BLaER1 (cell line): ENCODE data around the gene CNTROB.

Experiments used
- H3K27ac ChIP-seq: shearing (Covaris generic); formaldehyde crosslinking; 2 replicates; pipeline ENCODE4 v1.8.1; 2022
- H3K27me3 ChIP-seq: shearing (Covaris generic); formaldehyde crosslinking; 2 replicates; pipeline ENCODE4 v1.8.1; 2022
- H3K36me3 ChIP-seq: shearing (Covaris generic); formaldehyde crosslinking; 2 replicates; pipeline ENCODE4 v1.8.1; 2022
- H3K4me1 ChIP-seq: shearing (Covaris generic); formaldehyde crosslinking; 2 replicates; pipeline ENCODE4 v1.8.1; 2022
- H3K4me2 ChIP-seq: shearing (Covaris generic); formaldehyde crosslinking; 2 replicates; pipeline ENCODE4 v1.8.1; 2022
- H3K4me3 ChIP-seq: shearing (Covaris generic); formaldehyde crosslinking; 2 replicates; pipeline ENCODE4 v1.8.1; 2022
- H3K9ac ChIP-seq: shearing (Covaris generic); formaldehyde crosslinking; 2 replicates; pipeline ENCODE4 v1.8.1; 2022
- H3K9me3 ChIP-seq: shearing (Covaris generic); formaldehyde crosslinking; 2 replicates; pipeline ENCODE4 v1.8.1; 2022
- H4K20me1 ChIP-seq: shearing (Covaris generic); formaldehyde crosslinking; 2 replicates; pipeline ENCODE4 v1.8.1; 2022
- Cebpa-rat ChIP-seq: shearing (Covaris generic); IDR thresholded peaks from 2 replicates; pipeline ENCODE4 v1.8.1; 2022

Gene CNTROB

DNA sequence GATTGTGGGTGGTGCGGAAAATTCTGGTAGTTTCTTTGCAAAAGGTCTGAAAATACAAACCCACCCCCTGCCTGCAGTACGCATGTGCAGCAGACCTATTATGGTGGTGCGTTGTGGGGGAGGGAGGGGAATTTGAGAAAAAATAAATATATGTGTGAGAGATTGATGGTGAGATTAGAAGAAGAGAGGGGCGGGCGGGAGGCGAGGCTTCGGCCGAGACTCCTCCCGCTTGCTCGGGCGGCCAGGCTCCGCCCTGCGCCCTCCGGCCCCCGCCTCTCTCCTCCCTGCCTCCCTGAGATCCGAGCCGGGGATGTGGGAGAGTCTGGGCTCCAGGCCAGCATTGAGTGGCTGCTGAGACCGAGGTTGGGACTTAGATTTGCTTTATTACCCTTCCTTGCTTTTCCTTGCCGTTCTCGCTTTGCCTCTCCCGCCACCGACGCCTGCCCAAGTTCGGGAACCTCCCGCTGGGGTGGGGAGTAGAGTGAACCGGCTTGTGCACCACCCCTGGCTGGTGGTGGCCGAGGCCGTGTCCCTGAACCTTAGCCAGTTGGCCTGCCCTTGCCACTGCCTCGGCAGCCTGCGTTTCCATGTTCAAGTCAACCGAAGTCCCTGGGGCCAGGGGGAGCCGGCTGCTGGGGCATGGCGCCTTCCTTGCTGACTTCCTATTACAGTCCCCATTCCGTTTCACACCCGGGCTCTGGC is 44.4 kb upstream of the CNTROB start:
- H3K27me3 ChIP-seq: no peaks in the 10 kb centered on the region
- no peaks in the 10 kb centered on the region for H3K9me3 ChIP-seq
- H3K4me1 ChIP-seq: peaks cover 42% of the 10 kb centered on the region
- H3K4me2 ChIP-seq: peak overlapping the region; percentile 96
- H3K4me3 ChIP-seq: peak overlapping the region; percentile 92
- peaks cover 44% of the 10 kb centered on the region for H4K20me1 ChIP-seq
- H3K9ac ChIP-seq: peak overlapping the region; percentile 98
- no peak for TF ChIP-seq Cebpa-rat
- H3K36me3 ChIP-seq: peaks cover 36% of the 10 kb centered on the region
- peak overlapping the region; percentile 98 for H3K27ac ChIP-seq

DNA sequence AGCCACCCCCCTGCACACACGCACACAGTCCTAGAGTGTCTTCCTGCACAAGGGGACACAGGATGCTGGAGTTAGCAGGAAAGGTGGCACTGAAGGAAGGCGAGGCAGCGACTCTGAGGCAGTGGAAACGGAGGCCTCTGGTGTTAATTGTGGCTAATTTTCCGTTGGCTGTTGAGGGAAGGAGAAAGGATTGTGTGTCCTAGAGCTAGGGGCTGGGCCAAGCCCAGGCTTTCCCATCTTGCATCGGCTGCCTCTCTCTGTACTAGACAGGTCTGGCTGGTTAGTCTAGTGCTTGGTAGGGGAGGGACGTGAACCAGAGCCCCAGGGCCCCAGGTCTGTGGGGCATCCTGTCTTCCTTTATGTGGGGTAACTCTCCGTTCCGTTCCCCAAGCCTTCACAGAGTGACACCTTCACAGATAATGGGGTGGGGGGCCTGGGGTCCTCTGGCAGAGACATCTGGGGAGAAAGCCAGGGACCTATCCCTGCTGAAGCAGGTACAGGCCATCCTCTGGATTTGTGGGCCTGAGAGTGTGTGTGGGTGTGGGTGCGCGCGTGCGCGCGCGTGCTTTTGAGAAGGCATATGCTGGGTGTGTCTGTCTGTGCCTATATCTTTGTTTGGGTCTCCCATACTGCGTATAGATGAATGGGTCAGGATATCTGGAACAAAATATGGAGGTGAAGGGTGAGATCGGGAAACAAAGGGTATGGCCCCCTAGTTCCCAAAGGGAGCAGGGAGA is 43.7 kb upstream of the CNTROB start, which contains the start of gene CHD3:
Gene CHD3 (plus strand): TSS at position 606 of the 737 bp plus-strand sequence. CDS start 212 bp downstream, outside the sequence.
- Histone ChIP-seq H3K27me3 (no peaks in the 10 kb centered on the region), H3K9ac (peak within 1 kb of the TSS; percentile 85), H3K9me3 (no peaks in the 10 kb centered on the region), H3K4me2 (peak within 1 kb of the TSS; percentile 96), H3K27ac (peak within 1 kb of the TSS; percentile 89), H4K20me1 (peaks cover 44% of the 10 kb centered on the region), H3K4me3 (peak within 1 kb of the TSS; percentile 92), H3K4me1 (peaks cover 35% of the 10 kb centered on the region), H3K36me3 (peaks cover 41% of the 10 kb centered on the region)
- TF ChIP-seq Cebpa-rat: no peak

DNA sequence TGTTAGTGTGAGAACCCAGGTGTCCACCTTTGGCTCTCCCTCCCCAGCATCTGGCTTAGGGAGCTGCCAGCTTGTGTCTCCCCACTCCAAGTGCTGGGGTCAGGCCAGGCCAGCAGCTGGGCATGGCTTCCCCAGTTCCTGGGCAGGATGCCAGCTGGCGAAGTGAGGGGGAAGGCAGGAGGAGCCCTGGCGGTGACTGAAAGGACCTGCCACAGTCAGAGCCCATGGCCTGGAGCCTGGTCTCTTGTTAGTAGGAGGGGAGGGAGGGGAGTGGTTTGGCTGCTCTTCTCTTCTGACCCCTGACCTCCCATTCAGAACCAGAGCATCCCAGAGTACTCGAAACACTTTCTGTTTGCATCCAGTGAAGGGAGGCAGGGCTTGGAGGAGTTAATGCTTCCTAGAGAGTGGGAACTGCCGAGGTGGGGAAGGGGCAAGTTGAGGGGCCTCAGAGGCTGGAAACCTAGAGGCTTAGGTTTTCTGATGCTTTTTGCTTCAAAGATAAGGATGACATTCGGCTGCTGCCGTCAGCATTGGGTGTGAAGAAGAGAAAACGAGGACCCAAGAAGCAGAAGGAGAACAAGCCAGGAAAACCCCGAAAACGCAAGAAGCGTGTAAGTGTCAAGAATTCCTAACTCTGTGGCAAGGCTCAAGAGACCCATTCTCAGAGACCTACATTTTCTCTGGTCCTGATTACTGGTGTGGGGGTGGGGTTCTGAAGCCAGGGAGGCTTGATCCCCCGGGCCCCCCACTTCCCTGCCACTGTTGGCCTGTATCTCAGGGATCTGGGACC is 42.6 kb upstream of the CNTROB start:
- Histone ChIP-seq H3K36me3 (peaks cover 51% of the 10 kb centered on the region), H3K27me3 (no peaks in the 10 kb centered on the region), H3K9ac (peak overlapping the region; percentile 85), H3K9me3 (no peaks in the 10 kb centered on the region), H3K4me1 (peaks cover 26% of the 10 kb centered on the region), H4K20me1 (peaks cover 49% of the 10 kb centered on the region), H3K4me2 (peak overlapping the region; percentile 96), H3K27ac (peak overlapping the region; percentile 89), H3K4me3 (peak overlapping the region; percentile 92)
- no peak for TF ChIP-seq Cebpa-rat

DNA sequence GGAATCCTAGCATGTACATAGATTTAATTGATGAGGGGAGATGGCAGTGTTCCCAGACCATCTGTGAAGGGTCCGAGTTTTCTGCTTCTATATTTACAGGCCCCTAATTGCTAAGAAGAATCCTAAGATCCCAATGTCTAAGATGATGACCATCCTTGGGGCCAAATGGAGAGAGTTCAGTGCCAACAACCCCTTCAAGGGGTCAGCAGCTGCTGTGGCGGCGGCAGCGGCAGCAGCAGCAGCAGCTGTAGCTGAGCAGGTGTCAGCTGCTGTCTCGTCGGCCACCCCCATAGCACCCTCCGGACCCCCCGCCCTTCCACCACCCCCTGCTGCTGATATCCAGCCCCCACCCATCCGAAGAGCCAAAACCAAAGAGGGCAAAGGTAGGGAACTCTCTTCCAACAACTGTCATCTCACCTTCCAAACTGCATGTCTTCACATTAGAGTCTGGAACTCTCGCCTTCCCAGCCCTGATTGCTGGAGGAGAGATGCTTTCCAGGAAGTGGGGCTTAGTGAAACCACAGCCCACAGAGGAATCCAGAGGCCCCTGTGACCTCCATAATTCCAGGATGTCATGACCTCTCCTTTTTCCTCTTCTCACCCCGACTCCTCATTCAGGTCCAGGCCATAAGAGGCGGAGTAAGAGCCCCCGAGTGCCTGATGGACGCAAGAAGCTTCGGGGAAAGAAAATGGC is 38.7 kb upstream of the CNTROB start:
- Histone ChIP-seq H3K4me3 (no peak overlapping the region), H3K27ac (no peak overlapping the region), H3K4me2 (no peak overlapping the region), H3K27me3 (no peaks in the 10 kb centered on the region), H3K36me3 (peaks cover 91% of the 10 kb centered on the region), H3K4me1 (peaks cover 22% of the 10 kb centered on the region), H4K20me1 (peaks cover 62% of the 10 kb centered on the region), H3K9ac (peak overlapping the region; percentile 6; the same call in 1 of the 2 replicates), H3K9me3 (no peaks in the 10 kb centered on the region)
- no peak for TF ChIP-seq Cebpa-rat

DNA sequence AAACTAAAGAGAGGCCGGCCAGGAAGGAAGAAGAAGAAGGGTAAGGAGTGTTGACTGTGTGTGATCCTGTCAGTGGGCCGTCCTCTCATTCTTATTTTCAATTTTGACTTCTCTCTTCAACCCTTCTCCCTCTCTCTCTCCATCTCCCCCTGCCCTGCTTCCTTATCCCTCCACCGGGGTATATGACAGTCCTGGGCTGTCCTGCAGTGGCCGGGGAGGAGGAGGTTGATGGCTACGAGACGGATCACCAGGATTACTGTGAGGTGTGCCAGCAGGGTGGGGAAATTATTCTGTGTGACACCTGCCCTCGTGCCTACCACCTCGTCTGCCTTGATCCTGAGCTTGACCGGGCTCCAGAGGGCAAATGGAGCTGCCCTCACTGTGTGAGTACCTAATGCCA is 37.8 kb upstream of the CNTROB start:
- H3K36me3 ChIP-seq: peaks cover 100% of the 10 kb centered on the region
- peaks cover 13% of the 10 kb centered on the region for H3K4me1 ChIP-seq
- H3K9me3 ChIP-seq: no peaks in the 10 kb centered on the region
- H3K9ac ChIP-seq: peak overlapping the region; percentile 6
- H3K27me3 ChIP-seq: no peaks in the 10 kb centered on the region
- H3K27ac ChIP-seq: no peak overlapping the region
- no peak for TF ChIP-seq Cebpa-rat
- peaks cover 60% of the 10 kb centered on the region for H4K20me1 ChIP-seq
- H3K4me2 ChIP-seq: no peak overlapping the region
- H3K4me3 ChIP-seq: no peak overlapping the region

DNA sequence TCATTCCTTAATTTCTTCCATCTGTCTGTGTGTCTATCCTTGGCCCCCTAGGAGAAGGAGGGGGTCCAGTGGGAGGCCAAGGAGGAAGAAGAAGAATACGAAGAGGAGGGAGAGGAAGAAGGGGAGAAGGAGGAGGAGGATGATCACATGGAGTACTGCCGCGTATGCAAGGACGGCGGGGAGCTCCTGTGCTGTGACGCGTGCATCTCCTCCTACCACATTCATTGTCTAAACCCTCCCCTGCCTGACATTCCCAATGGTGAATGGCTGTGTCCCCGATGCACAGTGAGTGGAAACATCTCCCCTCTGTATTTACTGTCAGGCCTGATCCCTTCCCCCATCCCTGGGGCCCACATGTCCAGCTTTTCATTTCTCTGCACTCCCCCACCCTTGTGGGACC is 37.1 kb upstream of the CNTROB start:
- no peak for TF ChIP-seq Cebpa-rat
- Histone ChIP-seq H3K4me2 (no peak overlapping the region), H3K4me1 (peaks cover 6% of the 10 kb centered on the region), H3K9me3 (no peaks in the 10 kb centered on the region), H3K36me3 (peaks cover 100% of the 10 kb centered on the region), H3K27me3 (no peaks in the 10 kb centered on the region), H3K27ac (no peak overlapping the region), H3K9ac (no peak overlapping the region), H4K20me1 (peaks cover 54% of the 10 kb centered on the region), H3K4me3 (no peak overlapping the region)

DNA sequence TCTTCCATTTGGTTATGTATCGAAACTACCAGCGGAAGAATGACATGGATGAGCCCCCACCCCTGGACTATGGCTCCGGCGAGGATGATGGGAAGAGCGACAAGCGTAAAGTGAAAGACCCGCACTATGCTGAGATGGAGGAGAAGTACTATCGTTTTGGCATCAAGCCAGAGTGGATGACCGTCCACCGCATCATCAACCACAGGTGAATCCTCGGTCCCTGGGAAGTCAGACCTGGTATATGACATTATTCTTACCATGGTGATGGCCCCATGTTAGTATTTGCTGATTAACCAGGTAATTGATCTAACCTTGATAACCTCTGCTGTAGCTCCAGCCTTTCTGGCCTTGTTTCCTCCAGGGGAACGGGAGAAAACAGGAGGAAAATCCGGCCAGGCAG is 34.9 kb upstream of the CNTROB start:
- H3K4me2 ChIP-seq: no peak overlapping the region
- no peak overlapping the region for H3K27ac ChIP-seq
- peaks cover 39% of the 10 kb centered on the region; the same call in 1 of the 2 replicates for H4K20me1 ChIP-seq
- no peak overlapping the region for H3K4me3 ChIP-seq
- H3K36me3 ChIP-seq: peaks cover 100% of the 10 kb centered on the region
- no peak overlapping the region for H3K9ac ChIP-seq
- TF ChIP-seq Cebpa-rat: no peak
- no peaks in the 10 kb centered on the region for H3K27me3 ChIP-seq
- H3K4me1 ChIP-seq: no peaks in the 10 kb centered on the region
- no peaks in the 10 kb centered on the region for H3K9me3 ChIP-seq

DNA sequence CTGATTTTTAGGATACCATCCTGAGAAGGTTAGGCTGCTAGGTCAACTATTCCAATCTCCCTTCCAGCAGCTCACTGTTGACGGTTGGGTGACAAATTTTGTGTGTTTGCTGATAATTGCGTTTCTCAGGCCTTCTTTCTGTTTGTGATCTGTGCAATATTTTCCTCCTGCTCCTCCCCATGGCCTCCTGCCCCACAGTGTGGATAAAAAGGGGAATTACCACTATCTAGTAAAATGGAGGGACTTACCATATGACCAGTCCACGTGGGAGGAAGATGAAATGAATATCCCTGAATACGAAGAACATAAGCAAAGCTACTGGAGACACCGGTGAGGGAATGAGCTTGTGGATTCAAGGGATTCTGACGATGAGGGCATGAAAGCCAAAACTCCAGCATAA is 34.2 kb upstream of the CNTROB start:
- no peaks in the 10 kb centered on the region for H3K27me3 ChIP-seq
- TF ChIP-seq Cebpa-rat: no peak
- H3K4me2 ChIP-seq: no peak overlapping the region
- H3K27ac ChIP-seq: no peak overlapping the region
- H3K4me3 ChIP-seq: no peak overlapping the region
- no peaks in the 10 kb centered on the region for H3K4me1 ChIP-seq
- peaks cover 39% of the 10 kb centered on the region; the same call in 1 of the 2 replicates for H4K20me1 ChIP-seq
- no peaks in the 10 kb centered on the region for H3K9me3 ChIP-seq
- peaks cover 100% of the 10 kb centered on the region for H3K36me3 ChIP-seq
- H3K9ac ChIP-seq: no peak overlapping the region
